K562 (cell line): Measurements from ENCODE around the gene GZMH. TPM values are rescaled to one million over a fixed set of nuclear protein-coding genes. Genes with fewer than 3 reads are reported as not detected.

Source experiments
- ATAC-seq: fragments of 200-7000 bp; cut with Tn5 transposase; 3 replicates; pipeline ENCODE4 v1.9.1; 2020; ENCODE audit warnings: moderate library complexity
- BruUV-seq: library from RNA; stranded (reverse); fragments of 400-500 nt; replicated peaks from 2 replicates; lab custom pipeline; 2021; lab: Mats Ljungman, UMichigan
- CTCF ChIA-PET: fragments of 300-600 bp; formaldehyde crosslinking; extraction: SDS; loops from one replicate; lab custom pipeline; 2021; ENCODE audit warnings: low intra/inter-chr PET ratio; lab: Yijun Ruan, JAX
- POLR2A ChIA-PET: fragments of 300-600, 350-650 bp; sonication (Branson Sonifier 250); formaldehyde crosslinking; extraction: SDS; loops from one replicate; lab custom pipeline; 2021; ENCODE audit warnings: antibody characterized with exemption, inconsistent platforms; lab: Yijun Ruan, JAX
- DNase-seq, 4 experiments: peaks; one replicate each; pipeline versions ENCODE4 v3.0.0 to v3.0.0-alpha.2; 2011 to 2018; ENCODE audit warnings: low spot score in 3 of 4, mixed read lengths in 3 of 4; ENCODE audit errors: extremely low read depth in 1 of 4
- FAIRE-seq: peaks from 2 replicates; lab custom pipeline; 2011; peaks lifted over from hg19 to GRCh38; lab: Jason Lieb, UNC
- H2AFZ ChIP-seq: 2 replicates; pipeline ENCODE4 v1.6.0; 2011; ENCODE audit warnings: low read depth, low read length, control low read depth, inconsistent platforms
- H3K27ac ChIP-seq: fragments of 200-600 bp; 3 replicates; pipeline ENCODE4 v1.8.0; 2011; ENCODE audit warnings: low read depth, mild to moderate bottlenecking, control low read depth, inconsistent platforms, low read length, moderate library complexity, mixed read lengths; ENCODE audit errors: extremely low read depth
- H3K27me3 ChIP-seq, 2 experiments: fragments of 300-600 bp in 1 of 2; 2 replicates in 1 of 2; 3 replicates in 1 of 2; pipeline versions ENCODE4 v1.6.0 to v1.8.0; 2011; ENCODE audit warnings: inconsistent platforms in 2 of 2, low read length in 2 of 2, mild to moderate bottlenecking in 1 of 2, mixed read lengths in 1 of 2, moderate library complexity in 1 of 2; ENCODE audit not compliant: control insufficient read depth in 2 of 2, insufficient read depth in 2 of 2
- H3K36me3 ChIP-seq: fragments of 300-600 bp; 3 replicates; pipeline ENCODE4 v1.8.0; 2011; ENCODE audit warnings: mild to moderate bottlenecking, low read length, inconsistent platforms; ENCODE audit not compliant: control insufficient read depth, insufficient read depth
- H3K4me1 ChIP-seq, 2 experiments: fragments of 200-600 bp in 1 of 2; replicated peaks in 1 of 2; 2 replicates in 1 of 2; 3 replicates in 1 of 2; pipeline versions ENCODE4 v1.5.1 to v1.8.0; 2011; ENCODE audit warnings: inconsistent platforms in 2 of 2, low read length in 2 of 2, mild to moderate bottlenecking in 1 of 2, mixed read lengths in 1 of 2, moderate library complexity in 1 of 2; ENCODE audit not compliant: control insufficient read depth in 2 of 2, insufficient read depth in 2 of 2
- H3K4me2 ChIP-seq: 2 replicates; pipeline ENCODE4 v1.6.1; 2011; ENCODE audit warnings: low read length, control low read depth, inconsistent platforms, mixed read lengths; ENCODE audit not compliant: insufficient read depth
- H3K4me3 ChIP-seq: fragments of 200-600 bp; sonication (generic), shearing (Covaris generic); 2 replicates; pipeline ENCODE4 v1.5.1; 2016; ENCODE audit warnings: control low read depth, inconsistent platforms
- H3K79me2 ChIP-seq: fragments of 200-600 bp; 3 replicates; pipeline ENCODE4 v1.8.0; 2011; ENCODE audit warnings: low read length, inconsistent platforms; ENCODE audit not compliant: control insufficient read depth, insufficient read depth
- H3K9ac ChIP-seq, 2 experiments: 2 replicates each; pipeline versions ENCODE4 v1.6.0 to v1.6.1; 2011; ENCODE audit warnings: low read depth in 2 of 2, low read length in 2 of 2, control low read depth in 1 of 2, inconsistent platforms in 1 of 2, mild to moderate bottlenecking in 1 of 2, mixed read lengths in 1 of 2; ENCODE audit not compliant: insufficient read depth in 1 of 2
- H3K9me1 ChIP-seq: one replicate; pipeline ENCODE4 v1.6.0; 2011; ENCODE audit warnings: inconsistent platforms, mild to moderate bottlenecking, low read length, moderate library complexity; ENCODE audit not compliant: control insufficient read depth, insufficient read depth
- H3K9me3 ChIP-seq: replicated peaks from 2 replicates; pipeline ENCODE4 v1.5.1; 2011; ENCODE audit warnings: low read depth, low read length, inconsistent platforms; ENCODE audit not compliant: control insufficient read depth, insufficient read depth
- H4K20me1 ChIP-seq: replicated peaks from 2 replicates; pipeline ENCODE4 v1.6.1; 2011; ENCODE audit warnings: low read length, inconsistent platforms, mixed read lengths; ENCODE audit not compliant: control insufficient read depth, insufficient read depth
- CTCF ChIP-seq, 3 experiments: IDR thresholded peaks in 2 of 3; conservative IDR thresholded peaks in 1 of 3; 2 replicates each; pipeline ENCODE4 v1.5.1; 2011 to 2012; ENCODE audit warnings: low read length in 3 of 3, mild to moderate bottlenecking in 3 of 3, control low read depth in 2 of 3, improper control_type of control experiment in 1 of 3, inconsistent platforms in 1 of 3, low read depth in 1 of 3, mixed read lengths in 1 of 3, moderate library complexity in 1 of 3; ENCODE audit not compliant: insufficient read depth in 2 of 3
- ETS1 ChIP-seq: conservative IDR thresholded peaks from 2 replicates; pipeline ENCODE4 v1.6.1; 2011; ENCODE audit warnings: low read depth, mild to moderate bottlenecking, low read length; ENCODE audit not compliant: control insufficient read depth
- MYNN ChIP-seq, 2 experiments: sonication (generic); formaldehyde crosslinking in 1 of 2; IDR thresholded peaks; 2 replicates each; pipeline versions ENCODE4 v1.5.0 to v1.6.1; 2016 to 2020; ENCODE audit warnings: antibody characterized with exemption in 1 of 2, missing genetic modification reagents in 1 of 2
- RAD21 ChIP-seq, 2 experiments: fragments of 250-450 bp in 1 of 2; fragments of 450-650 bp in 1 of 2; sonication (Bioruptor Pico) in 1 of 2; formaldehyde crosslinking in 1 of 2; IDR thresholded peaks in 1 of 2; conservative IDR thresholded peaks in 1 of 2; 2 replicates each; pipeline versions ENCODE4 v1.4.0 to v1.8.0; 2020 to 2022; ENCODE audit warnings: mild to moderate bottlenecking in 2 of 2, moderate library complexity in 1 of 2
- SMC3 ChIP-seq: conservative IDR thresholded peaks from 2 replicates; pipeline ENCODE4 v1.6.1; 2011; ENCODE audit warnings: low read depth, low read length, improper control_type of control experiment; ENCODE audit not compliant: insufficient read depth
- WGBS: fragments of 100-300 bp; shearing (Covaris generic); methylation state at CpG from one replicate; pipeline ENCODE4 v1.1.6; 2016; ENCODE audit warnings: low coverage, mixed read lengths; ENCODE audit not compliant: insufficient coverage; ENCODE audit errors: missing lambda C conversion rate; 5-methylcytosine and 5-hydroxymethylcytosine counted together
- in situ Hi-C: fragments of 300-500 bp; cut with MboI; formaldehyde crosslinking; loops from 4 replicates; pipeline ENCODE4 v1.15.0; 2018; ENCODE audit warnings: inconsistent platforms, mixed read lengths
- intact Hi-C: fragments of 100-400 bp; cut with micrococcal nuclease; formaldehyde crosslinking; loops from 2 replicates; pipeline ENCODE4 v1.14.2; 2022
- polyA plus RNA-seq, 8 experiments: library from polyadenylated mRNA; depleted of rRNA in 4 of 8; stranded (reverse) in 5 of 8; unstranded in 3 of 8; fragments of >200 nt; fragmentation: Nextera tagmentation in 2 of 8; fragmentation: Illumina TruSeq in 1 of 8; extraction: Ambion mirVana in 2 of 8; extraction: Trizol in 1 of 8; gene quantifications; 2 replicates each; pipeline versions ENCODE4 v1.2.1 to v1.2.3, GENCODE V29; 2011 to 2014; ENCODE audit warnings: inconsistent platforms in 1 of 8, missing spikeins in 1 of 8
- total RNA-seq, 7 experiments: library from RNA; depleted of rRNA in 6 of 7; stranded (reverse); fragments of >200 nt in 6 of 7; fragmentation: Illumina TruSeq in 2 of 7; extraction: Trizol in 2 of 7; gene quantifications; 2 replicates each; pipeline versions ENCODE4 v1.2.1 to v1.2.3, GENCODE V29; 2011 to 2021; ENCODE audit warnings: low replicate concordance in 1 of 7

Gene GZMH
- total and polyA plus RNA-seq, 9 of the 15 experiments (the other 6 are each of a cell fraction or from before 2014, with no cell fraction given) = not detected

DNA sequence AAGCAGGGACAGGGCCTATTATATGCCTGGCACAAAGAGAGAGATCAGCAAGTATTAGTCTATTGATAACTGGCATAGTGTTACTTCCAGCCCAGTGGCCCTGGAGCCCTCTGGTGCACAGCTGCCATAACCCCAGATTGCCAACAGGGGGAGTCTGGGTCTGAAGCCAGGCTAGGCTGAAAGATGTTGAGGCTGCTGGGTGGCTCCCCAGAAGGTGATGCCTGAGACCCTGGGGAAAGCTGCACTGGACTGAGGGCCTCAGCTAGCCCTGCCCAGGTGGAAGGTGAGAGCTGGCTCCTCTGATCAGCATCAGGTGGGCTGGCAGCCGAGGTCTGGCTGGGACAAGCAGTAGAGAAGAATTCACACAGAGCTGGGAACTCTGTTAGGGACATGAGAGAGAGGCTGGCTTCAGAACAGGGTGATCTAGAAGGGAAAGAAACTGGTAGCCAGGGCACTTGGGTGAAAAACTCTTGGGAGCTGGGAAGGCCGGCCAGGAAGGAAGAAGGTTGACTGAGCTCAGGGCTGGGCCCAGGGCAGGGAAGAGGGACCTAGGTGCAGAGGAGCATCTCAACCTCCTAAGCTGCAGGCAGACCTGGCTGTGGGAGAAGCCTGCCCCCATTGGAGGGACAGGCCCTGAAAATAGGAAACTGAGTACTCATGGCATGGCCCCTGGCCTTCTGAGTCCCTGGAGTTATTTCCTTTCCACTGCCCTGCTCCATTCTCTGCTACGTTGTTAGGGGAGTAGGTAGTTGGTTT is 3.9 kb downstream of the GZMH start:
- H2AFZ ChIP-seq = no peak overlapping the region
- ATAC-seq (peak; percentile 92), FAIRE-seq (peak; percentile 15)
- peaks cover 0 to 3% of the 10 kb centered on the region in 2 experiments; a peak in 1 of 5 replicates for H3K27me3 ChIP-seq
- H3K36me3 ChIP-seq = no peaks in the 10 kb centered on the region
- no peak overlapping the region for H3K4me3 ChIP-seq
- no peaks in the 10 kb centered on the region for H3K9me3 ChIP-seq
- no peak overlapping the region for H3K27ac ChIP-seq
- no peaks in the 10 kb centered on the region for H3K4me1 ChIP-seq
- no peaks in the 10 kb centered on the region for H3K9me1 ChIP-seq
- CTCF ChIA-PET = no interaction called here
- no peak for TF ChIP-seq ETS1
- peak; percentile 58 to 77 (median 60) for TF ChIP-seq CTCF (IDR thresholded peaks at IDR 0.05 in 2 of 3, conservative IDR thresholded peaks at IDR 0.05 in 1 of 3; ENCODE audit: insufficient read depth in 2 of 3, low read depth in 1 of 3, low read length in 3 of 3)
- 0 out of 2 replicates have a peak, but pooled peaks have one; percentile 21 for TF ChIP-seq SMC3
- TF ChIP-seq MYNN (IDR thresholded peaks at IDR 0.05) = no peak
- TF ChIP-seq MYNN (CRISPR knock-in tag; IDR thresholded peaks at IDR 0.05) = no peak
- TF ChIP-seq RAD21 (CRISPR knock-in tag; conservative IDR thresholded peaks at IDR 0.05 in 1 of 2, IDR thresholded peaks at IDR 0.05 in 1 of 2) = peak in 1 of 2 experiments; percentile 46; a peak in 2 of 4 replicates
- TF ChIP-seq, all 486 proteins: peak for 3
- Histone ChIP-seq H3K79me2 (no peaks in the 10 kb centered on the region), H3K9ac (no peak overlapping the region), H3K4me2 (no peak overlapping the region), H4K20me1 (no peaks in the 10 kb centered on the region)
- intact Hi-C loops (no loop called here), in situ Hi-C loops (no loop called here)
- no TSS peak for BruUV-seq
- 0% methylated on average over 2 of the region's 3 CpGs for WGBS
- DNase-seq = peak; percentile 33 to 40 (median 37)
- POLR2A ChIA-PET = no interaction called here
